Cardiac septum (tissue), 1 donor: ENCODE measurements around the gene NOA1. TPM values are rescaled to one million over a fixed set of nuclear protein-coding genes. Genes with fewer than 3 reads are reported as not detected.

Source experiments
- DNase-seq: peaks from one replicate; pipeline ENCODE4 v3.0.0-alpha.2; 2020; ENCODE audit warnings: low spot score
- intact Hi-C: fragments of 100-400 bp; cut with DNase I; formaldehyde crosslinking; loops from one replicate; pipeline ENCODE4 v1.14.0; 2022
- long read RNA-seq: library from polyadenylated mRNA; unstranded; transcript quantifications from one replicate; pipeline ENCODE4 v2.0.0, GENCODE V29; 2021
- total RNA-seq: library from RNA; stranded (reverse); fragmentation: NEBNext Ultra II Directional; extraction: Animal tissue kit (Norgen Biotek cat#: 25700); gene quantifications from one replicate; pipeline ENCODE4 v1.2.1, GENCODE V29; 2021
- donor health status: DM: no; HTN: no; CAD: no.

The NOA1 gene
- 8.4 TPM for total RNA-seq
- long read RNA-seq, transcript NOA1-201 (7 exons, 3,415 nt), result major isoform, 39 of 43 reads
- long read RNA-seq, partial matches to known transcripts, result 2 of 43 reads
- long read RNA-seq, other reads (novel, unspliced or antisense), result 2 of 43 reads

- intact Hi-C loops, result loop anchor here (1.0 to 5.0 kb wide), 2 partner anchors 68 to 125 kb away; no protein-coding TSS in a partner anchor
- peak; percentile 98 for DNase-seq
These were observed at the start of gene NOA1 for GRCh38 chr4:56977321-56978012. NOA1 (minus strand) TSS chr4:56977606; CDS start chr4:56977585, 21 bp downstream.

- intact Hi-C loops, result no loop called here
- no peak for DNase-seq
These were observed 45.7 kb upstream of the NOA1 start for GRCh38 chr4:57023104-57023503.

GRCh38 chr4:57020467-57021101 lies 43.2 kb upstream of the NOA1 start:
- DNase-seq, result no peak
- intact Hi-C loops, result no loop called here

- DNase-seq, result no peak
- intact Hi-C loops, result no loop called here
These were observed 41.6 kb upstream of the NOA1 start for GRCh38 chr4:57018980-57019379.

DNA sequence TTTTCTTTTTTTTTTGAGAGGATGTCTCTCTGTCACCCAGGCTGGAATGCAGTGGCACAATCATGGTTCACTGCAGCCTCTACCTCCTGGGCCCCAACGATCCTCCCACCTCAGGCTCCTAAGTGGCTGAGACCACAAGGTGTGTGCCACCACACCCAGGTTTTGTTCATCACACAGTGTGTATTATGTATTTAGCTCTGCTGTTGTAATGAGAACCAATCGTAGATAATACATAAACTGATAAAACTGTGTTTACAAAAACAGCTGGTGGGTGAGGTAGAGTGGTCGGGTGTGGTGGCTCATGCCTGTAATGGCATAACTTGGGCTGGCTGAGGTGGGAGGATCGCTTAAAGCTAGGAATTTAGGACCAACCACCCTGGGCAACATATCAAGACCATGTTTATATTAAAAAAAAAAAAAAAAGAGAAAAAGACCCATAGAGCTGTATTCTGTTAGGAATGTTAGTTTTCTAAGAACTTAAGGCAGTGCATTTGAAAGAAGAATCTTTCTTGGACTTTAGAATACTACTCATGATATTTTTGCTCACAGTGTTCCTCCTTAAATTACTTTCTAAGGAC lies 36.2 kb upstream of the NOA1 start:
- intact Hi-C loops, result no loop called here

DNA sequence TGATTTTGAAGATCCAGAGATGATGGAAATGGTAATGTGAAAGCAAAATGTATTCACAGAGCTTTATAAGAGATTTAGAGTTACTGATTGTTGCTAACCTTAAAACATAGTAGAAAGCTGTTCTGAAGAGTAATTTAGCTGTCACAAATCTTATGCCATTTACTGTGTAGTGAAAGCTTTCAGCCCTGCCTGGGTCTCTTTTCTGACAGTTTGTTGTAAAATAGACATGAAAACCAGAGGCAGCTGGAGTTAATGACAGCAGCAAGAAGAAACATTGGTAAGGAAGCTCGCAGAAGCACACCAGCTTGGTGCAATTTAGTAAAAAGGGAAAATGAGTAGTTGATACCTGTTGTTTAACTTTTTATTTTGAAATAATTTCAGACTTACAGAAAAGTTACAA lies 22.3 kb upstream of the NOA1 start:
- intact Hi-C loops, result no loop called here
- DNase-seq, result no peak

More for the DNA sequence above, 36.2 kb upstream of the NOA1 start:
- DNase-seq, result no peak

GRCh38 chr4:56995525-56995924 lies 18.1 kb upstream of the NOA1 start:
- peak; percentile 79 for DNase-seq
- intact Hi-C loops, result no loop called here

DNA sequence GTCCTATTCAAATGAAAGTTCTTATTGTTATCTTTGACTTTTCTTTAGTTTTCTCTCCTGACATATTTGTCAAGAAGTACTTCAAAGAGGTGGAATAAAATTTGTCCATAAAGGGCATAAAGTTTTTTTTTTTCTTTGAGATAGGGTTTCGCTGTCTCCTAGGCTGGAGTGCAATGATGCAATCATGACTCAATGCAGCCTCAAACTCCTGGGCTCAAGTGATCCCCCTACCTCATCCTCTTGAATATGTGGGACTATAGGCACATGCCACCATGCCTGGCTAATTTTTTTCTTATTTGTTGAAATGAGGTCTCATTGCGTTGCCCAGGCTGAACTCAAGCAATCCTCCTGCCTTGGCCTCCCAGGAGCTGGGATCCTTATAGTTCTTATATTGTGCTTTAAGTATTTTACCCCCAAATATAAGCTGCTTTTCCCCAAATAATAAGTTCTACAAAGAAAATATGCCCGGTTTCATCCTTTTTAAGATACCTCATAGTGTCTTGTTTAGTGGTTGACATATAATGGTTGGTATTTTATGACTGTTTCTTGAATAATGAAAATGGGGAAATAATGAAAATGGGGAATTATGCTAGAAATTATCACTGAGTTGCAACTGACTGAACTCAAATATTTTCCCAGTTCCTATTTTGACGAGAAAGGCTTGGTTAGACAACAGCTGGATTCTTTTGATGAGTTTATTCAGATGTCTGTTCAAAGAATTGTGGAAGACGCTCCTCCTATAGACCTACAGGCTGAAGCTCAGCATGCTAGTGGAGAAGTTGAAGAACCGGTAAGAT lies 12.9 kb upstream of the NOA1 start:
- intact Hi-C loops, result no loop called here

GRCh38 chr4:56986952-56987351 lies 9.5 kb upstream of the NOA1 start:
- intact Hi-C loops, result no loop called here
- no peak for DNase-seq

More for the DNA sequence above, 12.9 kb upstream of the NOA1 start:
- DNase-seq, result no peak

GRCh38 chr4:56986192-56986591 lies 8.8 kb upstream of the NOA1 start:
- intact Hi-C loops, result no loop called here
- DNase-seq, result no peak

GRCh38 chr4:56981795-56982201 lies 4.4 kb upstream of the NOA1 start:
- intact Hi-C loops, result no loop called here
- no peak for DNase-seq

DNA sequence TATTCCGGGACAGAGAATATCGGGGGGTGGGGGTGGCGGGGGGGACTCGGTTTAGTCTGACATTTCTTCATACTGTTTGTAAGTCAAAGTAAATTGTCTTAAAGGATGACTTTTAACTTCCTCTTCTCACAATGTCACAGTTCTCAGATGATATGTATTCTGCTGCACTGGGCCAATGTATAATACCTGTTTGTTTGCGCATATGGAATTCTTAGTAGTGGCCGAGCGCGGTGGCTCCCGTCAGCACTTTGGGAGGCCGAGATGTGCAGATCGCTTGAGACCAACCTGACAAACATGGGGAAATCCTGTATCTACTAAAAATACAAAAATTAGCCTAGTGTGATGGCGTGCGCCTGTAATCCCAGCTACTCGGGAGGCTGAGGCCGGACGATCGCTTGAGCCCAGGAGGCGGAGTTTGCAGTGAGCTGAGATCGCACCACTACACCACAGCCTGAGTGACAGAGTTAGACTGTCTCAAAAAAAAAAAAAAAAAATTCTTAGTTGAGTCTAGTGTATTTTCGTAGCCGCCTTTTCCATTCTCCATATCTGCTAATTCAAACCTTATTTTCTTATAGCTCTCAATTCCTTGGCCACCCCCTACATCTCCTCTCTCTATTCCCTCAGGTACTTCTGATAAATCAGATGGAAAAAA lies 2.1 kb upstream of the NOA1 start:
- DNase-seq, result no peak
- intact Hi-C loops, result loop anchor here (5.0 kb wide), 1 partner anchor 123 kb away; no protein-coding TSS in a partner anchor

GRCh38 chr4:56978750-56979303 lies 1.4 kb upstream of the NOA1 start, which contains the start of gene POLR2B:
POLR2B (plus strand) TSS chr4:56978896; CDS start chr4:56978986, 90 bp downstream.
- peak; percentile 97 for DNase-seq
- intact Hi-C loops, result loop anchor here (5.0 kb wide), 1 partner anchor 123 kb away; no protein-coding TSS in a partner anchor

- peak; percentile 84 for DNase-seq
- intact Hi-C loops, result loop anchor here (1.0 to 5.0 kb wide), 2 partner anchors 68 to 125 kb away; no protein-coding TSS in a partner anchor
These were observed 527 bp downstream of the NOA1 start for GRCh38 chr4:56976837-56977320.

- intact Hi-C loops, result loop anchor here (5.0 kb wide), 1 partner anchor 126 kb away; no protein-coding TSS in a partner anchor
- no peak for DNase-seq
These were observed 1.0 kb downstream of the NOA1 start for GRCh38 chr4:56976283-56976836.

- intact Hi-C loops, result no loop called here
- DNase-seq, result no peak
These were observed 4.1 kb downstream of the NOA1 start for GRCh38 chr4:56973336-56973735.

DNA sequence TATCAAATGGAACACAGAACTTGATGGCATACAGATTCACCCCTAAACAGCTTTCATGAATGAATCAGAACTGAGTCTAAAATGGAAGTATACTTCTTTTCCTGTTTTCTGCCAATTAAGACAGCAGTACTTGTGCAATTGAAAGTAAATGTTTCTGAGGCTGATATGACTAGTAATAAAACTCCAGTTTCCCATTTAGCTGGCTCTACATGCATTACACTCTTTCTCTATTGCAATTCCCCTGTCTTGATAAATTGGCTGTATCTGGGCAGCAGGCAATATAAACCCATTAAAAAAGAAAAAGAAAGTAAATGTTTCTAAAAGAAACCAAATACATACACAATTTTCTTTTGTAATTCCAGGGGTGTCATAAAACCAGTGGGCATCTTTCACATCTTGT lies 4.6 kb downstream of the NOA1 start:
- DNase-seq, result no peak
- intact Hi-C loops, result no loop called here

DNA sequence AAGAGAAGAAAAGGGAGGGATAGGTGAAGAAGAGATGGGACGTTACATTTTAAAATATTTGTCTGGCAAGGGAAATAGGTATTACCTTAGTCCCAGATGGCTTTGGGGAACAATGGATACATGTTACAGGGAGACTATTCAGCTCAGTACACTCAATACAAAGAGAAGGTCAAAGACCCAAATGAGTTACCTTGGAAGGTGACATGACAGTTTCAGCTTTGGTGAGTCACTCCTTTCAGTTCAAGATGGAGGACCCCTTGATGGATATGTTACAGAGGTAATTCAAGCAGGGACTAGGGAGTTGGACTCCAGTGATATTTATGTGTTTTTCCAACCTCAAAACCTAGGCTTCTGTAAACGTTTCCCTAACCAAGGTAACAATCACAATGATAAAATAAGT lies 5.0 kb downstream of the NOA1 start:
- no peak for DNase-seq
- intact Hi-C loops, result no loop called here
